Measurements from ENCODE around the gene SNX5. TPM values are rescaled to one million over a fixed set of nuclear protein-coding genes. Genes with fewer than 3 reads are reported as not detected.

The SNX5 gene
- total and polyA plus RNA-seq, 2 of the 13 experiments (the other 11 are each of a cell fraction or from before 2014, with no cell fraction given): 664 to 1,040 TPM

GRCh38 chr20:17896771-17897369 lies 71.7 kb downstream of the SNX5 start (continued):
- TF ChIP-seq ZNF337 (CRISPR knock-in tag; IDR thresholded peaks at IDR 0.05; ENCODE audit: borderline replicate concordance, low read depth) (no peak), REPIN1 (CRISPR knock-in tag; IDR thresholded peaks at IDR 0.05; ENCODE audit: borderline replicate concordance, low read depth) (peak; percentile 83; the same call in 1 of the 2 replicates), BHLHE40 (IDR thresholded peaks at IDR 0.05; ENCODE audit: low read length) (peak; percentile 50), FOXO1 (CRISPR knock-in tag; IDR thresholded peaks at IDR 0.05) (peak; percentile 94), CENPX (CRISPR knock-in tag; IDR thresholded peaks at IDR 0.05) (no peak), HMGXB4 (CRISPR knock-in tag; IDR thresholded peaks at IDR 0.05; ENCODE audit: borderline replicate concordance in 1 of 2, low read depth in 1 of 2) (peak; percentile 65 to 77), TSC22D2 (CRISPR knock-in tag; IDR thresholded peaks at IDR 0.05; ENCODE audit: borderline replicate concordance) (no peak), SRF (IDR thresholded peaks at IDR 0.05; ENCODE audit: low read depth, low read length) (no peak), KDM5B (CRISPR knock-in tag; IDR thresholded peaks at IDR 0.05; ENCODE audit: borderline replicate concordance) (no peak), ZNF543 (CRISPR knock-in tag; IDR thresholded peaks at IDR 0.05) (peak; percentile 58; the same call in 1 of the 2 replicates), TIGD3 (CRISPR knock-in tag; IDR thresholded peaks at IDR 0.05; ENCODE audit: borderline replicate concordance) (no peak), GPBP1L1 (CRISPR knock-in tag; IDR thresholded peaks at IDR 0.05) (no peak), ZNF138 (CRISPR knock-in tag; IDR thresholded peaks at IDR 0.05; ENCODE audit: low read depth) (no peak), CREBL2 (CRISPR knock-in tag; IDR thresholded peaks at IDR 0.05; ENCODE audit: borderline replicate concordance) (no peak), ZBTB10 (CRISPR knock-in tag; IDR thresholded peaks at IDR 0.05; ENCODE audit: borderline replicate concordance) (peak; percentile 33; the same call in 1 of the 2 replicates), PHF21A (CRISPR knock-in tag; IDR thresholded peaks at IDR 0.05) (peak; percentile 97)
